SIG-M5 treated with dmso at 0.1 percent for 504 hours (cell line): ENCODE data around the gene SMIM22.

Source experiments
- DNase-seq: peaks from one replicate; lab custom pipeline; 2025; ENCODE audit not compliant: unreplicated experiment; lab: John Stamatoyannopoulos, UW

SMIM22 gene

DNA sequence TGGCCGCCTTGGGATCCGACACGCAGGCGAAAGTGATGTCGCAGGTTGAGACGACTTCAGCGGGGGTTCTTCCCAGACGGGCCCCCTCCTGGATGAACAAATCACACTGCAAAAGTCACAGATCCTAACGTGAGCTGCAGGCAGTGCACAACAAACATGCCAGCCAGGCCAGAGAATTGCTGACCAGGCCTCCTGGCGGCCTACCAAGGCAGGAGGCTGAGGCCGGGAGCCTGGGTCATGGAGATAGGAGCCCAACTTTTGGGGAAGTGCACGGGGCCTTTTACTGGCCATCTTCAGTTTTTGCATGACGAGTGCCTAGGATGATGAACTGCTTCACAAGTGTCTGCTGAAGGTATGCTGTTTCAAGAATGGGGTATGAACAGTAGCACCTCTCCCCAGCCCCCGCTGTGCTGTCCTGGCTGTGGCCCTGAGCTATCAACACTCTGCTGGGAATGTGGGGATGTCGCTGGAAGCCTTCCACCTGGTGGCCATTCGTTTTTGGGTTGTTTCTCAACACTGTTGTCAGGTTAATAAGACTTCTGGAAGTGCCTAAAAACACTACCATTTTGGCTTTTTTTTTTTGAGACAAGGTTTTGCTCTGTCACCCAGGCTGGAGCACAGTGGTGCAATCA lies 19.5 kb downstream of the SMIM22 start:
- DNase-seq: no peak

DNA sequence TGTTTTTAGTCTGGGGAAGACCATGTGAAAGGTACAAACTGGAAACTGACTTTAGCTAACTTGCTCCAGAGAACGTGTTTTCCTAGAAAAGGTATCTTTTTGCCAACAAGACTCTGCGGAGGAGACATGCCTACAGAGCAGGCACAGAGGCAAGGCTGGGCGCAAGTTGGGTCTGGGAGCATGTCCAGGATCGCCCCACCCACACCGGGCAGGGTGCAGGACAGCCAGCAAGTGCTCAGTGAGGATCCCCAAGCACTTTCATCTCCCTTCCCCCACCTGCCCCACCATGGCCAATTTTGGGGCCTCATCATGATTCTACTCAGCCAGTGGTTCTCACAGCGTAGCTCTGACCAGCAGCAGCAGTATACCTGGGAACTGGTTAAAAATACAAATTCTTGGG lies 25.5 kb downstream of the SMIM22 start:
- DNase-seq: no peak

DNA sequence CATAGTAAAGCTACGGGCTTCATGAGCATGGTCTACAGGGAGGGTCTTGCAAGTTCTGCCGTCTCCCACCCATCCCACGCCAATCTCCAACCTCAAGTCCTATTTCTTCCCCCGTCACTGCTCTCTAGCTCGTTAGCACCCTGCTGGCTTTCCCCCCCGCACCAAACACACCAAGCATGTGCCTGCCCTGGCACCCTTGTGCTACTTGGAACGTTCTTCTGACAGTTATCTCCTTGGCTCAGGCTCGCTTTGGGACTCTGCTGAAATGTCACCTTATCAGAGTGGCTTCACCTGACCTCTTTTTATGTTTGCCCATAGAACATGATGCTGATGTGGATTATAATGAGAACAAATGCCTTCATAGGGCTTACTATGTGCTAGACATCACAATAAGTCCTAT lies 30.0 kb downstream of the SMIM22 start:
- DNase-seq: no peak

DNA sequence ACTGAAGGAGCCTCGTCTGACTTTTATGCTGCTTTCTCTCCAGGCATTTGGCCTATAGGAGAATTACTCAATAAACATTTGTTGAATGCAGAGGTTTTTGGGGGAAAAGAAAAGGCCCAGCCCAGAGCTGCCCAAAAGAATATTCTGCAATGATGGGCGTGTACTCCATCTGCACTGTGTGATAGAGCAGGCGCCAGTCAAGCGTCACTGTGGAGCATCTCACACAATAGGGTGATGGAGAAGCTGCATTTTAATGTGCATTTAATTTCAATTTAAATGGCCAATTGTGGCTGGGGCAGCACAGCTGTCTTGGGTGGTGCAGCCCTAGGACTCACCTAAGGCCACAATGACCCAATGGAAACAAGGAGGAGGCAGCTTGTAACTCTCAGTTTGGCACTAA lies 31.4 kb downstream of the SMIM22 start:
- DNase-seq: no peak

DNA sequence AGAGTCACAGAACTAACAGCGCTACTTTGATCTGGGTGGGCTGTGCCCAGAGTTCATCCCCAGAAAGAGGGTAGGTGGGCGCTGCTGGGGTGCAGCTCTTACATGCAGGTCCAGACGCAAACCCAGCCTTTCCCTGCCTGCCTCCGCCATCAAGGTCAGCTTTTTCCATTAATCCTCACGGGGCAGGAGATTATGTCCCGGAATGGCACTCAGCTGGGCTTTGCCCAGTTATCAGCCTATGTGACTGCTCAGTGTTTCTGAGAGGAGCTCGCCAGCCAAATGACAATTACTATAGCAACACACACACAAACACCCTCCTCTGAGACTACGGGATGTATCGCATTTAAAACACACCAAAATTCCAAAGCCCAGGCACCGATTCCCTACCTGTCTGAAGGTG lies 31.8 kb downstream of the SMIM22 start:
- DNase-seq: no peak

DNA sequence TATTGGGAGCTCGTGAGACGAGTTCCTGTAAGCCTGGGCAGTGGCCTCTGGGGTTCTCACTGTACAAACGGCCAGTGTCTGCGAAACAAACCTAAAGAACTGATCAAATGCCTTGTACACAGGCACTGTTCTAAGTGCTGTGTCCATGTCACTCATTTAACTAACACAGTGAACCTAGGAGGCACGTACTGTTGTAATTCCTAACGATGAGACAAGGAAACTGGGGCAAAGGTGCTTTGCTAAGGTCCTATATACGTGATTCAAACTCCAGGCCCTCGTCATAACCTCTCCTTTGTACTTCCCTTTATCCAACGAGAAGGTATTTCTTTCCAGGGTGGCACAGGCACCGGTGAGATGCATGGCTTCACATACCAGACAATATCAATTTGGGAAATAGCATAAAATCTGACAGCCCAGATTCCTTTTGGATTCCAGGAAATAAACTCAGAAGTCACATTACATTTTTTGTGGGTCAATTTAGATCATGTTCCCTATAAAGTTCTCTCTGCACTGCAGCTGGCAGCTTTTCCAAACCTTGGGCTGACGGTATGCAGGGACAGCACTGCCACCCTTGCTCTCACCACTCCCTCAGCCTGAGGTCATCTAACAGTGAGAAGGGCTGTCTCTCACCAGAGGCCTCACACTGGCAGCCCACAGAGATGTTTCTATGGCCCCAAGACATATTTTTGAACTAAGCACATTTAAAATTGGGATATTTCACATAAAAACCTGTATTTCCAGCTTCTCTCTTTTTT lies 33.6 kb downstream of the SMIM22 start:
- no peak for DNase-seq

DNA sequence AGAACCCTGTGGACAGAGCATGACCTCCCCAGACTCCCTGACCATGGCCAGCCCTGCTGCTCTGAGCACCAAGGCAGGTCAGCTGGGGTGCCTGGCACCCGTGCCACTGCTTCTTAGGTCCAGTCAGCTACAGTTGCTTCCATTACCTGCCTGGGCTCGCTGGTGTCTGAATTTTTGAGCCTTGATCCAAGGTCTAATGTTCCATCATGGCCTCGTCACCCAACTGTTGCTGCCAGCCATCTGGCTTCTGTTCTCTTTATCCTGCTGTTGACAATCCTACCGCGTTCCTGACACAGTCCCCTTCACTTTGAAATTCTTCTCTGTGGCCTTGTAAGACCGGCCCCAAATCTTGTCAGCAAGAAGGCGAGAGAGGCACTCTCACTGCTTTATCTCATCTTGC lies 35.2 kb downstream of the SMIM22 start:
- DNase-seq: no peak

DNA sequence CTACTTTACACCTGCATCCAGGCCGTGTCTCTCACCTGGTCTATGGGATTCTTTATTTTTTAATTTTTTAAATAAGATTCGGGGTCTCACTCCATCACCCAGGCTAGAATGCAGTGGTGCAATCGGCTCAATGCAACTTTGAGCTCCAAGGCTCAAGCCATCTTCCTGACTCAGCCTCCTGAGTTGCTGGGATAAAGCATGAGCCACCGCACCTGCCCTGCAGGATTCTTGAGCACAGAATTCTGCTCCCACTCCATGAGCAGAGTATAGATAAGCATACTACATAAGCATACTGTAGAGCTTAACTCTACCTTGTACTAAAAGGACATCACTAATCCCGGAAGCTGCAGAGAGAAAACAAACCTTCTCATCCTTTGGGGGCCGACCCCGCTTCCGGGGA lies 36.4 kb downstream of the SMIM22 start:
- DNase-seq: no peak

DNA sequence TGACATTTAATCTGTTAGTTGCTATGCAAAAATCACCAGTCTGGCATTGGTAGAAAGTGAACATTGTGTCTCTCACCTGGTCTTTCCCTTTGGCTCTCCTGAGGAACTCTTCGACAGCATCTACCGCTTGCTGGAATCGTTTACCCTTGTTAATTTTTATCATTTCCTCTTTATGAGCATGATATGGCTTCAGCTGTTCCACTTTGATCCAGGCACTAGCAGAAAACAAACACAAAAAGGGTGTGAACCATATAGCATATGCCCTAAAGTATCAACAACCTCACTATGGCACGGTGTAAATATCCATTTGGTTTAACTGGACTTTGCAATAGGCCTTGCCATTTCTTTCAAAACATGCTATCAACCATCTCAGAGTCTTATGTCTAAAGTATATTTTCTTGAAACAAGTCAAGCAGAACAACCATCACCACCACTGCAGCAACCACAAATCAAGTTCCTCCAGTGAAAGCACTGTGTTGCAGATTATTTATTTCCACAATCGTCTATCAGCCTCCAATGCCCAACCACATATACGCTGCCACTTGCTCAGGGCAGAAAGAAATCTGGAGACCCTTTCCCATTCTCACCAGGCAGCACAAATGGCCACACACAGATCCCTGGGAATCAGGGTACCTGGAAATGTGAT lies 37.7 kb downstream of the SMIM22 start:
- DNase-seq: no peak

DNA sequence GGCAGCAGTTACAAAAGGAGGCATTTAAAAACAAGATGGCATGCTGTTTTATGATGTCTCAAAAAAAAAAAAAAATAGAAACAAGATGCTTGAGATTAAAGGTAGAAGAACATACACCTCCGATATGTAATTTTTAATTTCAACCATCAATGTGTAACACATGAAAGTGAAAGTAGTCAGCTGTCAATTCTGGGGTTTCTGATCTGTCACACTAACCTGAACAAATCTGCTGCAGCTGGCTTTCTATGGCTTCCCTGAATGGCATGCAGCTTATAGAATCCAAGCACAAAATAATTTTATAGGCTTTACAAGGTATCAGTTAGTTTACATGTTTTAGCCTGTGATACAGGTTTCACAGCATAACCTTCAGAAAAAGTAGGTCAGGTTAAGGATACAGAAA lies 38.4 kb downstream of the SMIM22 start:
- no peak for DNase-seq

DNA sequence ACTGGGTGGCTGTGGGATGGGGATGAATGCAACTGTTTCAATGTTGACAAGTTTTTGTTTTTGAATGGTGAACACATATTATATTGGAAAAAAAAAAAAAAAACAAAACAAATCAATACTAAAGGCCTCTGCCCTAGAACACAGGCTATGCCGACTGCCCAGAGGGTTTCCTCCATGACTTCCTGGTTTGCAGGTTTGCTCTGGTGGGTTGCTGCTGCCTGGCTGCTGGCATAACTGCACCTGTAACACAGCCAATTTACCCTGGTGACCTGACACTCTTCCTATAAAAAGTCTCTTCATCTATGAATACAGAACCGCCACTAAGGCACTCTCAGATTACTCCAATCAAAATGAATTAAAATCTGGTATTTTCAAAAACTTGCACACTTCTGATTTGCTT lies 41.6 kb downstream of the SMIM22 start:
- no peak for DNase-seq

DNA sequence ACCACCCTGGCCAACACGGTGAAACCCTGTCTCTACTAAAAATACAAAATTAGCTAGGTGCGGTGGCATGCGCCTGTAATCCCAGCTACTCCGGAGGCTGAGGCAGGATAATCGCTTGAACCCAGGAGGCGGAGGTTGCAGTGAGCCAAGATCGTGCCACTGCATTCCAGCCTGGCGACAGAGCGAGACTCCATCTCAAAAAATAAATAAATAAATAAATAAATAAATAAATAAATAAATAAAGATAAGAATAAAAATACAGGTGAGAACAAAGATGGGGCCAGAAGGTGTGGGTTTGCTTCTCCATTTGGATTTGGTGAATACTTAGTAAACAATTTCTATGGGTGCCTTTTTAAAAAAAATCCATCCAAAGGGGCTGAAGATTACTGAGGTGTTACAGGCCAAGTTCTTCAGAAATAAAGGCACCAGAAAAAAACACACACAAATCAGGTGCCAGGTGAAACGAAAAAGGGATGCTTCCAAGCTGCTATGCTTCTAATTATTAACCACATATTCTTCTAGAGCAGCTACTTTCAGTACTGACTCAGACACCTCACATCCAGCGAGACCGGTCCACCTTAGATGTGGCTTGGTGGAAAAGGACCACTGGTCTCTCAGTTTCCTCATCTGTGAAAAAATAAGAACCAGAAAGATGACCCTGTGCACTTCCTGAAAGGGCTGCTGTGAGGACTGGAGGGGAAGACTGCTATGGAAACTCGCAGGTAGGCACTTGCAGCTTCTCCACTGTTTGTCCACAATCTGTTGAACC lies 42.7 kb downstream of the SMIM22 start:
- no peak for DNase-seq

DNA sequence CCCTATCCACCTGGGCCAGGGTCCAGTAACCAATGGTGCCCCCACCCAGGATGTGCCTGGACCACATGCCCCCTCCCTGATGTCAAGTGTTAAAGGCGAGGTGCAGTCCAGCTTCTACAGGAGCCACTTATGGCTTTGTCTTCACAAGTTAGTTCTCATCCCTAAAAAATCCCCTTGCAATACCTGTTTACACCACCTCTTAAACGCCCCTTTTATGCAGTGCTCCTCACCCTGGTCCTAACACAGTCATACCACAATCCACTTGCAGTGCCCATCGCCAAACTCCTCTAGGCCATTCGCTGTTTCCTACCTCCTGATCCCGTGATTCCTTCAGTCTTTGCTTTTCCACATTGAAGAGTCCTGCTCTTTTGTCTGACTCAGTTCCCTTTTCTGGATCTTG lies 44.8 kb downstream of the SMIM22 start:
- no peak for DNase-seq

DNA sequence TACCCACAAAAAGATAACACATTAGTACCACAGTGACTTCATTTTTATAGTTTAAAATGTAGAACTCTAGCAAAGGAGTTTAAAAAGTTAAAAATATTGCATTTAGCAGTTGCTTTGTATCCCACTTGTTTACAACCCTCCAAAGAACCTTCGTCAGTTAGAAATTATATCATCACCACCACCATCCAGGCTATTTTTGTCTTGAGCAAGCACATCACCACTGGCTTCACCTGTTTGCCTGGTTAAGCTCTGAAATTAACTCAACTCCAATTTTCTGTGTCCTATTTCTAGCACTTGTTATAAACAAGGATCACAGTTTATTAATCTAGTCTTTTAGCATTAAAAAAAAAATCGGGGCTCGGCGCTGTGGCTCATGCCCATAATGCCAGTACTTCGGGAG lies 45.8 kb downstream of the SMIM22 start:
- no peak for DNase-seq
